MM.1S (cell line): ENCODE measurements around the gene SDK1.

Experiments used
- CTCF ChIP-seq: fragments of 300-600 bp; sonication (generic); IDR thresholded peaks from 2 replicates; pipeline ENCODE4 v1.5.1; 2016; ENCODE audit warnings: antibody characterized with exemption, low read length, mixed read lengths
- EZH2 ChIP-seq: fragments of 300-600 bp; sonication (generic); optimal IDR thresholded peaks from 2 replicates; pipeline ENCODE3; 2017; ENCODE audit warnings: low read depth, mild to moderate bottlenecking, antibody characterized with exemption, low read length, mixed read lengths
- EZH2phosphoT487 ChIP-seq: fragments of 300-600 bp; sonication (generic); IDR thresholded peaks from 2 replicates; pipeline ENCODE4 v1.6.1; 2018; ENCODE audit warnings: antibody characterized with exemption, low read length

- TF ChIP-seq CTCF: no peak
- TF ChIP-seq EZH2phosphoT487: no peak
- no peak for TF ChIP-seq EZH2
These were observed 940.2 kb downstream of the SDK1 start for GRCh38 chr7:4241304-4241612.
